K562 (cell line): ENCODE results near the gene CD44. TPM values are rescaled to one million over a fixed set of nuclear protein-coding genes. Genes with fewer than 3 reads are reported as not detected.

ENCODE experiments used
- ATAC-seq: fragments of 200-7000 bp; cut with Tn5 transposase; 3 replicates; pipeline ENCODE4 v1.9.1; 2020; ENCODE audit warnings: moderate library complexity
- BruUV-seq: library from RNA; stranded (reverse); fragments of 400-500 nt; replicated peaks from 2 replicates; lab custom pipeline; 2021; lab: Mats Ljungman, UMichigan
- CTCF ChIA-PET: fragments of 300-600 bp; formaldehyde crosslinking; extraction: SDS; loops from one replicate; lab custom pipeline; 2021; ENCODE audit warnings: low intra/inter-chr PET ratio; lab: Yijun Ruan, JAX
- POLR2A ChIA-PET: fragments of 300-600, 350-650 bp; sonication (Branson Sonifier 250); formaldehyde crosslinking; extraction: SDS; loops from one replicate; lab custom pipeline; 2021; ENCODE audit warnings: antibody characterized with exemption, inconsistent platforms; lab: Yijun Ruan, JAX
- DNase-seq, 4 experiments: peaks; one replicate each; pipeline versions ENCODE4 v3.0.0 to v3.0.0-alpha.2; 2011 to 2018; ENCODE audit warnings: low spot score in 3 of 4, mixed read lengths in 3 of 4; ENCODE audit errors: extremely low read depth in 1 of 4
- FAIRE-seq: peaks from 2 replicates; lab custom pipeline; 2011; peaks lifted over from hg19 to GRCh38; lab: Jason Lieb, UNC
- H2AFZ ChIP-seq: 2 replicates; pipeline ENCODE4 v1.6.0; 2011; ENCODE audit warnings: low read depth, low read length, control low read depth, inconsistent platforms
- H3K27ac ChIP-seq: fragments of 200-600 bp; 3 replicates; pipeline ENCODE4 v1.8.0; 2011; ENCODE audit warnings: low read depth, mild to moderate bottlenecking, control low read depth, inconsistent platforms, low read length, moderate library complexity, mixed read lengths; ENCODE audit errors: extremely low read depth
- H3K27me3 ChIP-seq, 2 experiments: fragments of 300-600 bp in 1 of 2; 2 replicates in 1 of 2; 3 replicates in 1 of 2; pipeline versions ENCODE4 v1.6.0 to v1.8.0; 2011; ENCODE audit warnings: inconsistent platforms in 2 of 2, low read length in 2 of 2, mild to moderate bottlenecking in 1 of 2, mixed read lengths in 1 of 2, moderate library complexity in 1 of 2; ENCODE audit not compliant: control insufficient read depth in 2 of 2, insufficient read depth in 2 of 2
- H3K36me3 ChIP-seq: fragments of 300-600 bp; 3 replicates; pipeline ENCODE4 v1.8.0; 2011; ENCODE audit warnings: mild to moderate bottlenecking, low read length, inconsistent platforms; ENCODE audit not compliant: control insufficient read depth, insufficient read depth
- H3K4me1 ChIP-seq, 2 experiments: fragments of 200-600 bp in 1 of 2; replicated peaks in 1 of 2; 2 replicates in 1 of 2; 3 replicates in 1 of 2; pipeline versions ENCODE4 v1.5.1 to v1.8.0; 2011; ENCODE audit warnings: inconsistent platforms in 2 of 2, low read length in 2 of 2, mild to moderate bottlenecking in 1 of 2, mixed read lengths in 1 of 2, moderate library complexity in 1 of 2; ENCODE audit not compliant: control insufficient read depth in 2 of 2, insufficient read depth in 2 of 2
- H3K4me2 ChIP-seq: 2 replicates; pipeline ENCODE4 v1.6.1; 2011; ENCODE audit warnings: low read length, control low read depth, inconsistent platforms, mixed read lengths; ENCODE audit not compliant: insufficient read depth
- H3K4me3 ChIP-seq: fragments of 200-600 bp; sonication (generic), shearing (Covaris generic); 2 replicates; pipeline ENCODE4 v1.5.1; 2016; ENCODE audit warnings: control low read depth, inconsistent platforms
- H3K79me2 ChIP-seq: fragments of 200-600 bp; 3 replicates; pipeline ENCODE4 v1.8.0; 2011; ENCODE audit warnings: low read length, inconsistent platforms; ENCODE audit not compliant: control insufficient read depth, insufficient read depth
- H3K9ac ChIP-seq, 2 experiments: 2 replicates each; pipeline versions ENCODE4 v1.6.0 to v1.6.1; 2011; ENCODE audit warnings: low read depth in 2 of 2, low read length in 2 of 2, control low read depth in 1 of 2, inconsistent platforms in 1 of 2, mild to moderate bottlenecking in 1 of 2, mixed read lengths in 1 of 2; ENCODE audit not compliant: insufficient read depth in 1 of 2
- H3K9me1 ChIP-seq: one replicate; pipeline ENCODE4 v1.6.0; 2011; ENCODE audit warnings: inconsistent platforms, mild to moderate bottlenecking, low read length, moderate library complexity; ENCODE audit not compliant: control insufficient read depth, insufficient read depth
- H3K9me3 ChIP-seq: replicated peaks from 2 replicates; pipeline ENCODE4 v1.5.1; 2011; ENCODE audit warnings: low read depth, low read length, inconsistent platforms; ENCODE audit not compliant: control insufficient read depth, insufficient read depth
- H4K20me1 ChIP-seq: replicated peaks from 2 replicates; pipeline ENCODE4 v1.6.1; 2011; ENCODE audit warnings: low read length, inconsistent platforms, mixed read lengths; ENCODE audit not compliant: control insufficient read depth, insufficient read depth
- BRCA1 ChIP-seq, 2 experiments: fragments of 450-650 bp in 1 of 2; sonication (generic) in 1 of 2; formaldehyde crosslinking in 1 of 2; IDR thresholded peaks; 2 replicates each; pipeline versions ENCODE4 v1.5.0 to v1.6.1; 2017 to 2020; ENCODE audit warnings: mild to moderate bottlenecking in 1 of 2, missing genetic modification reagents in 1 of 2
- CBX2 ChIP-seq: fragments of 200-600 bp; sonication (generic); IDR thresholded peaks from one replicate; pipeline ENCODE4 v1.6.1; 2012; ENCODE audit warnings: mild to moderate bottlenecking, low read length, inconsistent platforms; ENCODE audit not compliant: insufficient read depth, poor library complexity, severe bottlenecking
- ESRRB ChIP-seq: fragments of 250-450 bp; sonication (Bioruptor Pico); IDR thresholded peaks from 2 replicates; pipeline ENCODE4 v1.5.0; 2020; ENCODE audit warnings: mild to moderate bottlenecking, moderate library complexity, borderline replicate concordance
- ETS2 ChIP-seq: IDR thresholded peaks from 2 replicates; pipeline ENCODE4 v1.6.1; 2016; ENCODE audit warnings: borderline replicate concordance, missing genetic modification characterization, mild to moderate bottlenecking, moderate library complexity, missing compliant biosample characterization; ENCODE audit not compliant: poor library complexity, severe bottlenecking
- FOXK1 ChIP-seq: sonication (generic); formaldehyde crosslinking; IDR thresholded peaks from 2 replicates; pipeline ENCODE4 v1.8.0; 2022; ENCODE audit warnings: missing genetic modification reagents, mild to moderate bottlenecking, borderline replicate concordance
- KLF13 ChIP-seq: fragments of 450-650 bp; IDR thresholded peaks from 2 replicates; pipeline ENCODE4 v1.6.1; 2016; ENCODE audit warnings: missing genetic modification characterization, low read depth, mild to moderate bottlenecking, missing compliant biosample characterization, moderate library complexity, borderline replicate concordance
- MTA2 ChIP-seq: fragments of 450-650 bp; IDR thresholded peaks from 2 replicates; pipeline ENCODE4 v1.6.1; 2016; ENCODE audit warnings: low read depth
- MYBL2 ChIP-seq, 2 experiments: fragments of 450-650 bp in 1 of 2; sonication (generic) in 1 of 2; formaldehyde crosslinking in 1 of 2; IDR thresholded peaks; 2 replicates each; pipeline versions ENCODE4 v1.6.1 to v1.8.1; 2017 to 2022; ENCODE audit warnings: borderline replicate concordance in 1 of 2, inconsistent platforms in 1 of 2, low read depth in 1 of 2, mild to moderate bottlenecking in 1 of 2, missing genetic modification reagents in 1 of 2, moderate library complexity in 1 of 2
- NFYB ChIP-seq: IDR thresholded peaks from 2 replicates; pipeline ENCODE4 v1.6.1; 2011; ENCODE audit warnings: mild to moderate bottlenecking, moderate library complexity; ENCODE audit not compliant: insufficient read length; ENCODE audit errors: extremely low read depth
- PHB2 ChIP-seq: fragments of 450-650 bp; IDR thresholded peaks from 2 replicates; pipeline ENCODE4 v1.6.1; 2017; ENCODE audit warnings: low read depth
- PHTF2 ChIP-seq: fragments of 250-450 bp; sonication (Bioruptor Pico); IDR thresholded peaks from 2 replicates; pipeline ENCODE4 v1.5.0; 2021; ENCODE audit warnings: mild to moderate bottlenecking
- POLR3G ChIP-seq: IDR thresholded peaks from 2 replicates; pipeline ENCODE4 v1.6.1; 2011; ENCODE audit not compliant: insufficient read length, insufficient replicate concordance; ENCODE audit errors: extremely low read depth
- RFX5 ChIP-seq: IDR thresholded peaks from 2 replicates; pipeline ENCODE4 v1.6.1; 2011; ENCODE audit warnings: low read depth, mild to moderate bottlenecking, improper control_type of control experiment, low read length
- SMARCA4 ChIP-seq: fragments of 450-650 bp; IDR thresholded peaks from 2 replicates; pipeline ENCODE4 v1.6.1; 2016
- TAF15 ChIP-seq: fragments of 200-400 bp; formaldehyde crosslinking; IDR thresholded peaks from 2 replicates; pipeline ENCODE4 v1.6.1; 2017; ENCODE audit warnings: mild to moderate bottlenecking, low read depth, low read length, moderate library complexity
- ZNF23 ChIP-seq: fragments of 250-450 bp; sonication (Bioruptor Pico); IDR thresholded peaks from 2 replicates; pipeline ENCODE4 v1.4.0; 2020; ENCODE audit warnings: mild to moderate bottlenecking
- ZNF507 ChIP-seq: conservative IDR thresholded peaks from 2 replicates; pipeline ENCODE4 v1.6.1; 2017; ENCODE audit warnings: missing genetic modification characterization, missing compliant biosample characterization
- WGBS: fragments of 100-300 bp; shearing (Covaris generic); methylation state at CpG from one replicate; pipeline ENCODE4 v1.1.6; 2016; ENCODE audit warnings: low coverage, mixed read lengths; ENCODE audit not compliant: insufficient coverage; ENCODE audit errors: missing lambda C conversion rate; 5-methylcytosine and 5-hydroxymethylcytosine counted together
- in situ Hi-C: fragments of 300-500 bp; cut with MboI; formaldehyde crosslinking; loops from 4 replicates; pipeline ENCODE4 v1.15.0; 2018; ENCODE audit warnings: inconsistent platforms, mixed read lengths
- intact Hi-C: fragments of 100-400 bp; cut with micrococcal nuclease; formaldehyde crosslinking; loops from 2 replicates; pipeline ENCODE4 v1.14.2; 2022
- polyA plus RNA-seq, 8 experiments: library from polyadenylated mRNA; depleted of rRNA in 4 of 8; stranded (reverse) in 5 of 8; unstranded in 3 of 8; fragments of >200 nt; fragmentation: Nextera tagmentation in 2 of 8; fragmentation: Illumina TruSeq in 1 of 8; extraction: Ambion mirVana in 2 of 8; extraction: Trizol in 1 of 8; gene quantifications; 2 replicates each; pipeline versions ENCODE4 v1.2.1 to v1.2.3, GENCODE V29; 2011 to 2014; ENCODE audit warnings: inconsistent platforms in 1 of 8, missing spikeins in 1 of 8
- total RNA-seq, 7 experiments: library from RNA; depleted of rRNA in 6 of 7; stranded (reverse); fragments of >200 nt in 6 of 7; fragmentation: Illumina TruSeq in 2 of 7; extraction: Trizol in 2 of 7; gene quantifications; 2 replicates each; pipeline versions ENCODE4 v1.2.1 to v1.2.3, GENCODE V29; 2011 to 2021; ENCODE audit warnings: low replicate concordance in 1 of 7
- TF ChIP-seq, protein P1 (sequence below): sonication (generic); formaldehyde crosslinking; IDR thresholded peaks from 2 replicates; pipeline ENCODE4 v1.5.0; 2020; ENCODE audit warnings: missing genetic modification reagents
- TF ChIP-seq, protein P2 (sequence below), 2 experiments: fragments of 450-650 bp; IDR thresholded peaks; 2 replicates each; pipeline ENCODE4 v1.6.1; 2016
- TF ChIP-seq, protein P3 (sequence below): fragments of 250-450 bp; sonication (Bioruptor Pico); IDR thresholded peaks from 2 replicates; pipeline ENCODE4 v1.5.0; 2021

Gene CD44
- total and polyA plus RNA-seq, 9 of the 15 experiments (the other 6 are each of a cell fraction or from before 2014, with no cell fraction given): 1.2 to 13.9 (median 3.0) TPM

DNA sequence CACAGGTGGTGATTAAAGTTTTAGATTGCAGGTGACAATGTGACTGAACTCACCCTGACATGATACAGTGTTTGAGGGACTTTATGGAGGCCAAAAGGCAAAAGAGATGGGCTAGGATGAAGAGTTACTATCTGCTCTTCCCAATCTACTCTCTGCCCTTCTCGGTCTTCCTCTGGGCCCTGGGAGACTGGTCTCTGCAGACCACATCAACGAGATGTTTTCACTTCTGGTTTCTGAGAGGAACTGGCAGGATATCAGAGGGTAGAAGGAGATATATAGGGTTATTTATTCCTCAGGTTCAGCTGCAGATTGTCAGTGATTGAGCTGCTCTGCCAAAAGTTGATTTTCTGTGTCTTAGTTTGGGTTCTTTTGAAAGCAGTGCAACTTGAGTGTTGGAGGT lies 32.4 kb upstream of the CD44 start:
- Histone ChIP-seq H3K9ac (no peak overlapping the region), H3K27ac (no peak overlapping the region), H3K27me3 (no peaks in the 10 kb centered on the region; a peak in 1 of 5 replicates), H3K36me3 (no peaks in the 10 kb centered on the region), H3K4me3 (no peak overlapping the region), H4K20me1 (no peaks in the 10 kb centered on the region), H3K79me2 (no peaks in the 10 kb centered on the region), H2AFZ (no peak overlapping the region), H3K9me1 (peaks cover 2% of the 10 kb centered on the region), H3K4me1 (peaks cover 0 to 12% of the 10 kb centered on the region in 2 experiments; a peak in 4 of 5 replicates), H3K9me3 (no peaks in the 10 kb centered on the region), H3K4me2 (no peak overlapping the region)
- CTCF ChIA-PET: no interaction called here
- FAIRE-seq (no peak), DNase-seq (no peak), ATAC-seq (no peak)
- intact Hi-C loops (no loop called here), in situ Hi-C loops (no loop called here)
- no TSS peak for BruUV-seq
- 0% methylated on average over 2 of the region's 2 CpGs for WGBS
- POLR2A ChIA-PET: no interaction called here
- no peak for TF ChIP-seq SMARCA4
- TF ChIP-seq FOXK1 (CRISPR knock-in tag): no peak
- TF ChIP-seq NFYB: no peak
- TF ChIP-seq ESRRB (CRISPR knock-in tag): no peak
- TF ChIP-seq MTA2: no peak
- TF ChIP-seq, protein P1, sequence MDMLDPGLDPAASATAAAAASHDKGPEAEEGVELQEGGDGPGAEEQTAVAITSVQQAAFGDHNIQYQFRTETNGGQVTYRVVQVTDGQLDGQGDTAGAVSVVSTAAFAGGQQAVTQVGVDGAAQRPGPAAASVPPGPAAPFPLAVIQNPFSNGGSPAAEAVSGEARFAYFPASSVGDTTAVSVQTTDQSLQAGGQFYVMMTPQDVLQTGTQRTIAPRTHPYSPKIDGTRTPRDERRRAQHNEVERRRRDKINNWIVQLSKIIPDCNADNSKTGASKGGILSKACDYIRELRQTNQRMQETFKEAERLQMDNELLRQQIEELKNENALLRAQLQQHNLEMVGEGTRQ (CRISPR knock-in tag): no peak
- TF ChIP-seq ZNF23: no peak
- no peak for TF ChIP-seq CBX2
- TF ChIP-seq KLF13: no peak
- TF ChIP-seq ZNF507: no peak
- TF ChIP-seq, protein P2, sequence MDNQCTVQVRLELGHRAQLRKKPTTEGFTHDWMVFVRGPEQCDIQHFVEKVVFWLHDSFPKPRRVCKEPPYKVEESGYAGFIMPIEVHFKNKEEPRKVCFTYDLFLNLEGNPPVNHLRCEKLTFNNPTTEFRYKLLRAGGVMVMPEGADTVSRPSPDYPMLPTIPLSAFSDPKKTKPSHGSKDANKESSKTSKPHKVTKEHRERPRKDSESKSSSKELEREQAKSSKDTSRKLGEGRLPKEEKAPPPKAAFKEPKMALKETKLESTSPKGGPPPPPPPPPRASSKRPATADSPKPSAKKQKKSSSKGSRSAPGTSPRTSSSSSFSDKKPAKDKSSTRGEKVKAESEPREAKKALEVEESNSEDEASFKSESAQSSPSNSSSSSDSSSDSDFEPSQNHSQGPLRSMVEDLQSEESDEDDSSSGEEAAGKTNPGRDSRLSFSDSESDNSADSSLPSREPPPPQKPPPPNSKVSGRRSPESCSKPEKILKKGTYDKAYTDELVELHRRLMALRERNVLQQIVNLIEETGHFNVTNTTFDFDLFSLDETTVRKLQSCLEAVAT (IDR thresholded peaks at IDR 0.05): no peak
- no peak for TF ChIP-seq TAF15
- TF ChIP-seq PHTF2: no peak
- no peak for TF ChIP-seq POLR3G
- TF ChIP-seq BRCA1 (IDR thresholded peaks at IDR 0.05): no peak
- no peak for TF ChIP-seq BRCA1 (CRISPR knock-in tag; IDR thresholded peaks at IDR 0.05)
- TF ChIP-seq MYBL2 (IDR thresholded peaks at IDR 0.05; ENCODE audit: low read depth): no peak
- TF ChIP-seq MYBL2 (CRISPR knock-in tag; IDR thresholded peaks at IDR 0.05; ENCODE audit: borderline replicate concordance): no peak
- TF ChIP-seq PHB2: no peak
- TF ChIP-seq RFX5: no peak
- TF ChIP-seq, protein P3, sequence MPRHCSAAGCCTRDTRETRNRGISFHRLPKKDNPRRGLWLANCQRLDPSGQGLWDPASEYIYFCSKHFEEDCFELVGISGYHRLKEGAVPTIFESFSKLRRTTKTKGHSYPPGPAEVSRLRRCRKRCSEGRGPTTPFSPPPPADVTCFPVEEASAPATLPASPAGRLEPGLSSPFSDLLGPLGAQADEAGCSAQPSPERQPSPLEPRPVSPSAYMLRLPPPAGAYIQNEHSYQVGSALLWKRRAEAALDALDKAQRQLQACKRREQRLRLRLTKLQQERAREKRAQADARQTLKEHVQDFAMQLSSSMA: no peak
- no peak for TF ChIP-seq ETS2 (tag)
